Renal cortical epithelial cell (primary cell): ENCODE results near the gene SPEM2. TPM values are rescaled to one million over a fixed set of nuclear protein-coding genes. Genes with fewer than 3 reads are reported as not detected.

ENCODE experiments used
- DNase-seq: peaks from one replicate; pipeline ENCODE4 v3.0.0-alpha.2; 2011; ENCODE audit warnings: low read depth
- total RNA-seq: library from RNA; depleted of rRNA; stranded (reverse); fragments of >200 nt; gene quantifications from 2 replicates; pipeline ENCODE4 v1.2.3, GENCODE V29; 2014

SPEM2 gene
- total RNA-seq, 1 donor from 2014 or later = not detected

DNA sequence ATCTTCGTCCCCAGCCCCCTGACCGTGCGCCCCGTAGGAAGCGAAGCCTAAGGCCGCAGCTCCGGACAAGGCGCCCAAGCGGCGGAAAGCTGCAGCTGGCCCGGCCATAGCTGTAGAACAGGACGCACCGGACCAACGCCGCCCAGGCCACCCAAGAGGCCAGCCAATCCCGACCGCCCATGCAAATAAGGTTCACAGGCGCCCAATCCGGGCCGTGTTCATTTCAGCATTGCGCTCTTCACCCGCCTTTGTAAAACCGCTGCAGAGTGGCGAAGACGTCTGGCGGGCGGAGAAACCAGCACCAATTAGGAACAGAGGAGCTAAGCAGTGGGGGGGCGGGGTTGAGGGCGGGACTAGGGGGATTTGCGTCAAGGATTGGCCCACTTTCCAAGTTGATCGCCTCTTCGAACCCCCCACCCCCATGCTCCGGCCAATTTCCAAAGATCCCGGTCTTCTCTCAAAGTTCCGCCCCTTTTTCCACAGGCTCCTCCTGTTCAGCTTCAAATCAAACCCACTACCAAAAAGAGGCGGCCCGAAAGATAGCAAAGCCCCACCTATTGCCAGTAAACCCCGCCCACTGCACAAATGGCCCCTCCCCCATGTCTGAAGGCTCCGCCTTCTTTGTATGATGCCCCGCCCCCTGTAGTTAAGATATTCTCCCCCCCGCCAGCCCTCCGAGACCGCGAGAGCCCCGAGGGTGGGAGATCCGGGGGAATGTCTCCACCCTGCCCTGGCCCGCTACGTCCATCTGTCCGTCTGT lies 21.3 kb upstream of the SPEM2 start, which contains the start of gene TMEM256:
Gene TMEM256 (minus strand): TSS at position 121 of the 760 bp plus-strand sequence. CDS start 13 bp downstream, at position 108.
- peak; percentile 97 for DNase-seq

DNA sequence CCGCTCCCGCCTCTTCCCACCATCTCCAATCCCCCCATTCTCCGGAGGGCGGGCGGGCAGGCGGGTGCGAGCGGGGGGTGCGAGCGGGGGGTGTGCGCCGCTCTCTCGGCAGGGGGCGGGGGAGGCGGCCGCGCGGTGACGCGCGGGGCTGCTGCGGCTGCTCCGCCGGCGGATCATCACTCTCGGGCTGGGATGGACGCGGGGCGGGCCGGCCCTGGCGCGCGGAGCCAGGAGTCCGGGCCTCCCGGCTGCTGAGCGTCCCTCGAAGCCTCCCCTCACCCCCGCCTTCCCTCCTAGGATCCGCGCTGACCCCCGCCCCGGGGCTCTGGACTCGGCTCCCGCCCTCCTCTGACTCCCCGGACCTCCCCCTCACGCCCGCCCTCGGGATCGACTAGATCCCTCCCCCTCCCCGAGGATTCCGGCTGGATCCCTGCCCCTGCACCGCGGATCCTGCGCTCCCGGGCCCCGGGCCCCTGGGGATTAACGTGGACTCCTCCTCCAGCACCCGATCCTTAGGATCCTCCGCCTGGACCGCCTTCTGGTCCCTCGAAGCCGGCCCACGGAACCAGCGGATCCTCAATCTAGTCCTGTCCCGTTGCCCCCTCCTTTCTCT lies 20.6 kb upstream of the SPEM2 start:
- no peak for DNase-seq

DNA sequence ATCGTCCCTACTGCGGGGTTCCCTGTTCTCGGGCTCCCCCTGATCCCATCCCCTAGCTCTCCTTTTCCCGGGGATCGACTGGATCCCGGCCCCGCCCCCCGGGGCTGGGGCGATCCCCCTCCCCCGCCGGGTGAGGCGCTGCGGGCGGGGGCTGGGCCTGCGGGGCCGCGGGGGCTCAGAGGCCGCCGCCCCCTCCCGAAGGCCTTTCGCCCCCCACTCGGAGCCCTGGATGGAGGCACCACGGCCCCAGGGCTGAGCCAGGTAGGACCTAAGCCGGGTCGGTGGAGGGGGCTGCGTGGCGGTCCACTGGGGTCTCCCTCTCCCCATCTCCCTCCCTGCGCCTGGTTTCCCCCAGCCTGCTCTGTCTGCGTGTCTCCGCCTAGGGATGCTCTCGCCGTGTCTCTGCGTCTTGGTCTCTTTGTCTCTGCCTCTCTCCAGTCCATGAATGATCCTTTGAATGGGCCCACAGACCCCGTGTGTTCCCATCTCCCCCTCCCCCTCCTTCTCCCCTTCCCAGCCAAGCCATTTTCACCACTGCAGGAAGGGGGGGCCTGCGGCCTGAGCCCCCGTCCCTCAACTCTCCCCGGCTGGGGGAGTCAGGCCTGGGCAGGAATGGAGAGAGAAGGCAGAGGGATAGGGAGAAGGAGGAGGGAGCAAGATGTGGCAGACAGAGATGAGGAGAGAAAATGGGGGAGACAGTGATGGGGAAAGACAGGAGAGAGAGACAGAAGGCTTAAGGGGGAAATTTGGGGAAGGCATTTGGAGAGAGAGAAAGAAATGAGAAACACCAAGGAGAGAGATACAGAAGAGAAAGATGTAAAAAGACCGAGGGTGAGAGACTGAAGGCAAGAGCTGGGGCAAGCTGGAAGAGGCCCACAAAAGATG lies 19.8 kb upstream of the SPEM2 start:
- DNase-seq = no peak

DNA sequence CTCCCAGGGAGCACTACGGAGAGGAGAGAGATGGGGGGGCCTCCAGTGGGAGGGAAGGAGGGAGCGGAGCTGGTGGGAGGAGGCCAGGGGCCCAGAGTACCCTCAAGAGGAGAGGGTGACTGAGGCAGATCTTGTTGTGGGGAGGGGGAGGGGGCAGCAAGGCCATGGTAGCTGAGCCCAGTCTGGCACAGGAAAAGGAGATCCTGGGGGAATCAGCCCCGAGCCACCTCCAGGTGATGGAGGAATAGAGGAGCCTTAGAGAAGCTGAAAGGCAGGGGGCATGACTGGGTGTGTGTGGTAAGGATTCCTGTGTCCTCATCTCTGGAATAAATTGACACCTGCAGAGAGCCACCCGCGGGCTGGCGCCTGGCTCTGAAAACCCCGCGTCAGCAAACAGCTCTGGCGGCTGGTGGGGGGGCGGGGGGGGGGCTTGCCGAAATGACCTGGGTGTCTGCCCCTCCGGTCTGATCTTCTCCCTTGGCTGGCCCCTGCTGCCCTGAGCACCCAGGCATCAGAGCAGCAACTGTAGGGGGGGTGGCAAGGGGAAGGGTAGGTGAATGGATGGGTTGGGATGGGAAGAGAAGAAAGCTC lies 19.1 kb upstream of the SPEM2 start:
- no peak for DNase-seq

DNA sequence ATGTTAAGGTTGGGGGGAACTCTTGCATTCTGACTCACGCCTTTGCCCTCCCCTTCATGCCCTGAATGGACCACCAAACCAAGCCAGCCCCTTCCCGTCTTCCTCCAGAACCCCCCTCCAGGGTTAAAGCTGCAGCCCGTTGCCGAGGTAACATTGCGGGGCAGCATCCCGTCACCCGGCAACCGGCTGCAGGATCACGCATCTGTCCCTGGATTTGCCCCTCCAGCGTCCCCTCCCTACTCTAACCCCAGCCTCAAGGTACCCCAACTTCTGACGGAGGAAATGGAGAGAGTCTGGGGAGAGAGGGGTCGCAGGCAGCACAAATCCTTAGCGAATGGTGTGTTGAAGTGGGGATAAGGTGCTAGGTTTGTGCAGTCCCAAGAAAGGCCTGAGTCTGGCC lies 18.3 kb upstream of the SPEM2 start:
- DNase-seq = no peak

DNA sequence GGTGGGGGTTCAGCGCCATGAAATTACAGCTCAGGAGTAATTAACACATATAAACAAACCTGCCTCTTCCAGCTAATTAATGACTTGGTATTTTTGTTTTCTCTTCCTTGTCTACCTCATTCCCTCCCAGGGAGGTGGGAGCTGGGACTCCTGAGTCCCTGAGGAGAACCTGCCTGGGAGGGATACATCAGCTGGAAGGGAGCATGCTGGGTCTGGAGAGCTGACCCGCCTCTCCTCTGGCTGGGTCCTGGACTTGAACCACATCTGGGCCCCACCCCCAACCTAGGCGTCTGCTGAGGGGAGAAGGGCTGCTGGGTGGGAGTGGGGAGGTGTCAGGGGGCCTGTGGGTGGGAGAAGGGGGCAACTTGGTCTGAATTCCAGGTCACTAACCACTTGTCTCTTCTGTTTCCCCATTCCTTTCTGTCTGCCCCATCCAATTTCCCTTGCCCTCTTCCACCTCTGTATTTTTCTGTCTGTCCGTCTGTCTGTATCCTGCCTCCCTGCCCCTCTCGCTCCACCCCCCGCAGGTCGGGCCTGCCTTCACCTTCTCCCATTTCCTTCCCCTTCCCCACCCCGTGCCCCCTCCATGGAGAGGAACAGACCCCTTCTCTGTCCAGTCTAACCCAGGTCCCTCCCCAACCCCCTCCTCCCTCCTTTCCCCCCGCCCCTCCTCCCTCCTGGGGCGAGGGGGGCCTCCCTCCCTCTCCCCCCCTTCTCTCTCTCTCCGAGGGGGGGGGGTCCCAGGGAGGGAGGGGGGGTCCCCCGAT lies 17.7 kb upstream of the SPEM2 start, which contains the start of gene NLGN2:
Gene NLGN2 (plus strand): TSS at position 361 of the 767 bp plus-strand sequence. CDS start 411 bp downstream, outside the sequence.
- DNase-seq = no peak

DNA sequence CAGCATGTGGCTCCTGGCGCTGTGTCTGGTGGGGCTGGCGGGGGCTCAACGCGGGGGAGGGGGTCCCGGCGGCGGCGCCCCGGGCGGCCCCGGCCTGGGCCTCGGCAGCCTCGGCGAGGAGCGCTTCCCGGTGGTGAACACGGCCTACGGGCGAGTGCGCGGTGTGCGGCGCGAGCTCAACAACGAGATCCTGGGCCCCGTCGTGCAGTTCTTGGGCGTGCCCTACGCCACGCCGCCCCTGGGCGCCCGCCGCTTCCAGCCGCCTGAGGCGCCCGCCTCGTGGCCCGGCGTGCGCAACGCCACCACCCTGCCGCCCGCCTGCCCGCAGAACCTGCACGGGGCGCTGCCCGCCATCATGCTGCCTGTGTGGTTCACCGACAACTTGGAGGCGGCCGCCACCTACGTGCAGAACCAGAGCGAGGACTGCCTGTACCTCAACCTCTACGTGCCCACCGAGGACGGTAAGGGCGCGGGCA lies 17.1 kb upstream of the SPEM2 start:
- no peak for DNase-seq

DNA sequence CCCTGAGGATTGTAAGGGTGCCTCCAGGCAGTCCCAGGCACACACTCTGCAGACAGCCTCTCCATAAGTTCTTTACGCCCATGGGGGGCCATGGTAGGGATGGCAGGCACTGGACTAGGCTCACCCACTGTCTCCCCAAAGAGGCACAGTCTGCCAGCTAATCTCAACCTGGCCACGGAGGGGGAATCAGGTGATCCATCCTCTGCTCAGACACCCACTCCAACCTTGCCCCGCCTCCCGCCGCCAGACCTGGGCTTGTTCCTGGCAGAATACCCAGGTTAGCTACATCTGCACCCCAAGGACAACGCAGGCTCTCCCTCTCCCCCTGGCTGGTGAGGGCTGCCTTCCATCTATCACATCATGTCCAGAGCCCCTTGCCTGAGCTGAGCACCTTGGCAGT lies 16.6 kb upstream of the SPEM2 start:
- no peak for DNase-seq

DNA sequence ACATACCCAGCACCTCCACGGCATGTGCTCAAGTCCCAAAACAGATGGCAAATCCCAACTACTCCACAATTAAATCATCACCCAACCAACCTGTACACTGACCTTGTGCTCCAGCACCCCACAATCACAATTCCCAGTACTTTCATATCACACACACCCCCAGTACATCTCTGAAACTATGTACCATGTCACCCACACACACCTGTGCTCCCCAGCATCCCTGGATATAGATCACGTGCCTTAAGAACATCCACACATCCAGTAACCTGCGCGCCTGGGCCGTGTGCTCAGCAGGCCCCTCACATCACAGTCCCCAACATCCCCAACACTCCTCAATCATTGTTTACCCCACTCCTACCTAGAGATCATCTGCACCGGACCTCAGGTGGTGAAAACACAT lies 15.7 kb upstream of the SPEM2 start:
- DNase-seq = no peak

DNA sequence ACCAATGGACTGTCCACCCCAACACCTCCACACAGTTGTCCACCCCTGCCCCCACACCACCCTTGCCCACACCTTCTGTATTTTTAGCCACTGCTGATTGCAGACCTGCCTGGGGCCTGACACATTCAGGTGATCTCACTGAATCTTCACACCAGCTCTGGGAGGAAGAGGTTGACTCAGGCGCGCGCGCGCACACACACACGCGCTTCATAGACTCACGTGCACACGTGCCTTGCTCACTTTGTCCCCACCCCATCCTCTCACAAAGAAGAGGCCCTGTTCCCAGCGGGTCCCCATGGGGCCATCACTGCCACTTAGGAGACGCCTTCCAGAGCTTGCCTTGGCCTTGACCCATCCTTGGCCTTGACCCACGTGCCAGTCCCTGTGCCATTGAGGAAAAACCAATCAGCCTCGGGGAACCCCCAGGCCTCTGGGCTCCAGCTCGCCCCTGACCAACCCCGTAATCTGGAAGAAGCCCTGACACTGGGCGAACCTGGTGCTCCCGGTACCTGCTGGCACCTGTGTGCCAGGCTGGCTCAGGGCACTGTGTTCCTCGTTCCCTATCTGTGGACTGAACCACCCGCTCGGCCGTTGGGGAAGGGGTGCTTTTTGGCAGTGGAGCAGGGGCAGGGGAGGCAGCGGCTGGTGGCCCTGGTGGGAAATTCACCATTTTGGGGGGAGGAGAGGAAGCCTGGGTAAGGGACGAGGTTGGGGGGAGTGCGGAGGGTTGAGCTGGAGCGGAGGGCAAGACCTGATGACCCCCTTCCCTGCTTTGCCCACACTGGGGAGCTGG lies 14.6 kb upstream of the SPEM2 start:
- DNase-seq = no peak

DNA sequence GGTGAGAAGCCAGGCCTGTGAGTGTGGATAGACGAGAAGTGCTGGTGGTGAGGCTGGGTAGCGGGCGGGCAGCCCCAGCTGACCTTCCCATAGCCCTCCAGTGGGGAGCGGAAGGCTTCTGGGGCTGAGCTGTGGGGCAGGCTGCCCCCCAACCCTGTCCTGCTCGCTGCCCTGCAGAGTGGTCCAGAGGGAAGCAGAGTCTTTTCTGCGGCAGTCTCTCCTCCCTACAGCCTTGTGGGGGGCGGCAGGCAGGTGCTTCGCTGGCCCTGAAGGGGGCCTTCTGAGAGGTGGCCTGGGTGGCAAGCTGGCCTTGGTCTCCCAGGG lies 14.0 kb upstream of the SPEM2 start:
- DNase-seq = no peak

DNA sequence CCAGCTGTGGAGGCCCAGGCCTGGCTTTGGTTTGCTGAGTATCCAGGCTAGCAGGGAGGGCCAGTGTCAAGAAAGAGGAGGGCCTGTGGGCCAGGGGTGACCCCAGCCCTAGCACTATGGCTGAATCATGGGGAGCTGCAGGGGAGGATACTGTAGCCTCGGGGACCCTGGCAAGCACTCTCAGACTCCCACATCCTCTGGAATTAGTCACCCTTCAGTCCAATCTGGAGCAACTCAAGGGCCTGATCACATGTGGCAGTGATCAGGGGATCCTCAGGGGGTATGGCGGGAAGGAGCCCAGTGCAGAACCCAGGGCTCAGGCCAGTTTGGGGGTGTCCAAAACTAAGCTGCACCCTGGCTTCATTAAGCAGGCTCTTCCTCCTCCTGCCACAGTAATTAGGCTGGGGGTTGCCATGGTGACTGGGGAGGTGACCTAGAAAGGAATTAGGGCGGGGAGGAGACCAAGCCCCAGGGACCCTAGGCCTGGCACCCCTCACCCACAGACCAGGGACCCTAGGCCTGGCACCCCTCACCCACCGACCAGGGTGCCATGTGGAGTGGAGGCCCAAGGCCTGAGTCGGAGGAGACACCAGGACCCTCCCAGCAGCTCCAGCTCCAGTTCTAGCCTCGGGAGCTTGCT lies 11.9 kb upstream of the SPEM2 start:
- no peak for DNase-seq

DNA sequence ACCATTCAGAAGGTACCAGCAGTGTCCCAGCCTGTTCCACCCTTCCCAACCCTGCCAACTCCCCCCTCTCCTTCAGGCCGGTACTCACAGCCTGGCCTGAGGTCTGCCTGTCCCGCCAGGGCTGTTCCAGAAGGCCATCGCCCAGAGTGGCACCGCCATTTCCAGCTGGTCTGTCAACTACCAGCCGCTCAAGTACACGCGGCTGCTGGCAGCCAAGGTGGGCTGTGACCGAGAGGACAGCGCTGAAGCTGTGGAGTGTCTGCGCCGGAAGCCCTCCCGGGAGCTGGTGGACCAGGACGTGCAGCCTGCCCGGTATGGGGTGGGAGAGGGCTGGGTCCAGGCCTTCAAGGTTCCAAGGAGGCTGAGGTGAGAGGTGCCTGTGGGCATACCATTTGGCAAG lies 10.6 kb upstream of the SPEM2 start:
- no peak for DNase-seq

DNA sequence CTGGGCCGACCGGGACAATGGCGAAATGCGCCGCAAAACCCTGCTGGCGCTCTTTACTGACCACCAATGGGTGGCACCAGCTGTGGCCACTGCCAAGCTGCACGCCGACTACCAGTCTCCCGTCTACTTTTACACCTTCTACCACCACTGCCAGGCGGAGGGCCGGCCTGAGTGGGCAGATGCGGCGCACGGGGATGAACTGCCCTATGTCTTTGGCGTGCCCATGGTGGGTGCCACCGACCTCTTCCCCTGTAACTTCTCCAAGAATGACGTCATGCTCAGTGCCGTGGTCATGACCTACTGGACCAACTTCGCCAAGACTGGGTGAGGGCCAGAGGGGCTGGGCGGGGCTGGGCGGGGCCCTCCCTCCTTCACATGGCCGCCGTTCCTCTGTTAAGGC lies 9.6 kb upstream of the SPEM2 start:
- no peak for DNase-seq

DNA sequence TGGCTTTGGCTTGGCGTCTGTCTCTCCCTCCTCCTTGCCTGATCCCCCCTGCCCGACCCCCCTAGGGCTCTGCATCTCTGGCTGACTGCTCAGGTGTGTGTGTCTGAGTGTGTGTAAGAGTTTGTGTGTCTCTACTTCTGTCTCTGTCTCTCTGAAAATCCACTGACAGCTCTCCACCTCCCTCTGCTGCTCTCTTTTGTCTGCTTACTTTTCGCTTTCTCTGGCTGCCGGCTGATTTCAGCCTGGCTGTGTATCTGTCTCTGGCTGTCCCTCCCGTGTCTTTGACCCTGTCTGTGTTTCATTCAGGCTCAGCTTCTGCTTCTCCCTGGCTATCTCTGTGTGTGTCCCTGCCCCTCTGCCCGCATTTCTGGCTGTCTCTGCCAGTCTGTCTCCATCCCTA lies 9.1 kb upstream of the SPEM2 start:
- no peak for DNase-seq

DNA sequence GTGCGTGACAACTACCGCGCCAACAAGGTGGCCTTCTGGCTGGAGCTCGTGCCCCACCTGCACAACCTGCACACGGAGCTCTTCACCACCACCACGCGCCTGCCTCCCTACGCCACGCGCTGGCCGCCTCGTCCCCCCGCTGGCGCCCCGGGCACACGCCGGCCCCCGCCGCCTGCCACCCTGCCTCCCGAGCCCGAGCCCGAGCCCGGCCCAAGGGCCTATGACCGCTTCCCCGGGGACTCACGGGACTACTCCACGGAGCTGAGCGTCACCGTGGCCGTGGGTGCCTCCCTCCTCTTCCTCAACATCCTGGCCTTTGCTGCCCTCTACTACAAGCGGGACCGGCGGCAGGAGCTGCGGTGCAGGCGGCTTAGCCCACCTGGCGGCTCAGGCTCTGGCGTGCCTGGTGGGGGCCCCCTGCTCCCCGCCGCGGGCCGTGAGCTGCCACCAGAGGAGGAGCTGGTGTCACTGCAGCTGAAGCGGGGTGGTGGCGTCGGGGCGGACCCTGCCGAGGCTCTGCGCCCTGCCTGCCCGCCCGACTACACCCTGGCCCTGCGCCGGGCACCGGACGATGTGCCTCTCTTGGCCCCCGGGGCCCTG lies 8.3 kb upstream of the SPEM2 start:
- DNase-seq = no peak

DNA sequence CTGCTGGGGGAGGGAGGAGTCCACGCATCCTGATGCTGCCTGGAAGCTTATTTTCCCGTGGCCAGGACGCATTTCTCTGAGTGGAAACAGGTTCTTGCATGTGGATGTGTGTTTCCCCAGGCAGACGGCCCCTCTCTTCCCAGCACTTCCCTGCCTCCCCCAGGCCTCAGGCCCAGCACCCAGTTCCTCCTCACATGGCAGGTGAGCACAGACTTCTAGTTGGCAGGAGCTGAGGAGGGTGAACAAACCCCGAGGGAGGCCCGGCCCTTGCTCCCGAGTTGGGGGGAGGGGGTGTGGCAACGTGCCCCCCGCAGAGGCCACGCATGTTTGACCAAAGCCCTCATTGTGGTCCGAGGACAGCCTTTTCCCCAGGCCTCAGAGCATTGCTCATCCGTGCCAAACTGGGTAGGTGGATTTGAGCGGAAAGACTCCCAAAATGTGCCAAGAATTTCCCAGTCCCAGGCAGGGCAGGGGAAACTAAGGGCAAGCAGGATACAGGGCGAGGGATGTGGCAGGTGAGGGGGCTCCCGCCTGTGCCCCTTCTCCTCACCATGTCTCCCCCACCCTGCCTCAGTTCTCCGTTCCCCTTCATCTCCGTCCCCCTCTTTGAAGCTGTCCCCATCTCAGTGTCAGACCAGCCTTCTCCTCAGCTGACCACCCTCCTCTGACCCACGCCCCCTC lies 6.8 kb upstream of the SPEM2 start:
- DNase-seq = no peak

DNA sequence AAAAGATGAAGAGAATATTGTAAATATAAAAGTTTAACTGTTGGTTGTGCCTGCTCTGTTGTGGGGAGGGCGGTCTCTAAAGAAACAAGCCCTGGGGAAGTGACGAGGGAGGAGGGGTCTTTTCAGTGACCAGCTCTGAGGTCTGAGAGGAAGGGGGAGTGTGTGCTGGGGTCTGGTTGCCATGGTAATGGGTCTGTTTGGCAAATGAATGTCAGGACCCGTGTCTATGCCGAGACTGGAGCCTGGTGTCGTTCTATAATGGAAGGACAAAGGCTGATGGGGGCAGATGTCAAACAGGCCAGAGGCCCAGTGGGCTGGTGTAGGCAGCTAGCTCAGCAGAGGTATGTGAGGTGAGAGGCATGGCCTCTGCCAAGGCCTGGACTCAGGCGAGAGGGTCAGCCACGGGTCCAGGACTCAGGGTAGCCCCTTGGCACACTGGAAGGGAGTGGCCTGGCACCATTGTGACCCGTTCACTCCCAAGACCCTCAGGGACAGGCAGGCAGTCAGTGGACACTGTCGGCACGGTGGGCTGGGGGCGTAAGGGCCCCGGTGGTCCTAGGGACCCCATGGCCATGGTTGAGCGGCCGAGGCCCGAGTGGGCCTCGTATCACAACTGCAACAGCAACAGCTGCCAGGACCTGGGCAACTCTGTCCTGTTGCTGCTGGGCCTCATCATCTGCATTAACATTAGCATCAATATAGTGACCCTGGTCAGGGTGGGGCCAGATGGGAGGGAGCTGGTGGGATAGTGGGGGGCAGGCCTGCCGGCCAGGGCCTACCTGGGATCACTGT lies 5.4 kb upstream of the SPEM2 start, which contains the start of gene SPEM1:
Gene SPEM1 (plus strand): TSS at position 506 of the 792 bp plus-strand sequence. CDS start 61 bp downstream, at position 567.
- no peak for DNase-seq
